Measurements from ENCODE around the gene MST1.

The MST1 gene

DNA sequence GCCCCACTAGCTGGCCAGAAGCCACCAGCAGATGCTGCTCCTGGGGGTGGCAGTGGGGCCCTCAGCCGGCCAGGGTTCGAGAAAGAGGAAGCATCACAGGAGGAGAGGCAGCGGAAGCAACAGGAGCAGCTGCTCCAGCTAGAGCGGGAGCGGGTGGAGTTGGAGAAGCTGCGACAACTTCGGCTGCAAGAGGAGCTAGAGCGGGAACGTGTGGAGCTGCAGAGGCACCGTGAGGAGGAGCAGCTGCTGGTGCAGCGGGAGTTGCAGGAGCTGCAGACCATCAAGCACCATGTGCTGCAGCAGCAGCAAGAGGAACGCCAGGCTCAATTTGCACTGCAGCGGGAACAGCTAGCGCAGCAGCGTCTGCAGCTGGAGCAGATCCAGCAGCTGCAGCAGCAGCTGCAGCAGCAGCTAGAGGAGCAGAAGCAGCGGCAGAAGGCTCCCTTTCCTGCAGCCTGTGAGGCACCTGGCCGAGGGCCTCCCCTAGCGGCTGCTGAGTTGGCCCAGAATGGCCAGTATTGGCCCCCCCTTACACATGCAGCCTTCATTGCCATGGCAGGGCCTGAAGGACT is 32.6 kb downstream of the MST1 start:
- Histone ChIP-seq H3K4me3 (ENCODE audit: low read length) (no peak overlapping the region), H3K9ac (ENCODE audit: low read length) (no peak overlapping the region), H3K27ac (ENCODE audit: low read length) (no peak overlapping the region), H3K9me3 (ENCODE audit: control insufficient read depth, low read depth, low read length) (no peaks in the 10 kb centered on the region), H3K4me1 (ENCODE audit: control insufficient read depth, low read depth, low read length) (no peaks in the 10 kb centered on the region), H3K36me3 (ENCODE audit: control insufficient read depth, low read depth, low read length) (no peaks in the 10 kb centered on the region), H3K27me3 (ENCODE audit: control insufficient read depth, insufficient read depth, low read length) (no peaks in the 10 kb centered on the region)

DNA sequence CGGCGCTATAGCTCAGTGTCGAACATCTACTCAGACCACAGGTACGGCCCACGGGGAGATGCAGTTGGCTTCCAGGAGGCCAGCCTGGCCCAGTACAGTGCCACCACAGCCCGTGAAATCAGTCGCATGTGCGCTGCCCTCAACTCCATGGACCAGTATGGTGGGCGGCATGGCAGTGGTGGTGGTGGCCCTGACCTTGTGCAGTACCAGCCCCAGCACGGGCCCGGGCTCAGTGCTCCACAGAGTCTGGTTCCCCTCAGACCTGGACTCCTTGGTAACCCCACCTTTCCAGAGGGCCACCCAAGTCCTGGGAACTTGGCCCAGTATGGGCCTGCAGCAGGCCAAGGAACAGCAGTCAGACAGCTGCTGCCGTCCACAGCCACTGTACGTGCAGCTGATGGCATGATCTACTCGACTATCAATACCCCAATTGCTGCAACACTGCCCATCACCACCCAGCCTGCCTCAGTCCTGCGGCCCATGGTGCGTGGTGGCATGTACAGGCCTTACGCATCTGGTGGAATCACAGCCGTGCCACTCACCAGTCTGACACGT is 33.5 kb downstream of the MST1 start:
- Histone ChIP-seq H3K9ac (ENCODE audit: low read length) (no peak overlapping the region), H3K4me1 (ENCODE audit: control insufficient read depth, low read depth, low read length) (no peaks in the 10 kb centered on the region), H3K9me3 (ENCODE audit: control insufficient read depth, low read depth, low read length) (no peaks in the 10 kb centered on the region), H3K4me3 (ENCODE audit: low read length) (no peak overlapping the region), H3K27ac (ENCODE audit: low read length) (no peak overlapping the region), H3K27me3 (ENCODE audit: control insufficient read depth, insufficient read depth, low read length) (no peaks in the 10 kb centered on the region), H3K36me3 (ENCODE audit: control insufficient read depth, low read depth, low read length) (no peaks in the 10 kb centered on the region)

GRCh38 chr3:49654955-49655556 is 34.2 kb downstream of the MST1 start:
- H3K36me3 ChIP-seq (ENCODE audit: control insufficient read depth, low read depth, low read length), result no peaks in the 10 kb centered on the region

DNA sequence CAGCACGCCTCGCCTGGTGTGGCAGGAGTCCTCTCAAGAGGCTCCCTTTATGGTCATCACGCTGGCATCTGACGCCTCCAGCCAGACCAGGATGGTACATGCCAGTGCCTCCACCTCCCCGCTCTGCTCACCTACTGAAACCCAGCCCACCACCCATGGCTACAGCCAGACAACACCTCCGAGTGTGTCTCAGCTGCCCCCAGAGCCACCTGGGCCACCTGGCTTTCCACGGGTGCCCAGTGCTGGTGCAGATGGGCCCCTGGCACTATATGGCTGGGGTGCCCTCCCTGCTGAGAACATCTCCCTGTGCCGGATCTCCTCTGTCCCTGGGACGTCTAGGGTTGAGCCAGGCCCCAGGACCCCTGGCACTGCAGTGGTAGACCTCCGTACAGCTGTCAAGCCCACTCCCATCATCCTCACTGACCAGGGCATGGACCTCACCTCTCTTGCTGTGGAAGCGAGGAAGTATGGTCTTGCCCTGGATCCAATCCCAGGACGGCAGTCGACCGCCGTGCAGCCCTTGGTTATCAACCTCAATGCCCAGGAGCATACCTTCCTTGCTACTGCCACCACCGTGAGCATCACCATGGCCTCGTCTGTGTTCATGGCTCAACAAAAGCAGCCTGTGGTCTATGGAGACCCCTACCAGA is 35.0 kb downstream of the MST1 start:
- H3K9ac ChIP-seq (ENCODE audit: low read length), result no peak overlapping the region
- no peaks in the 10 kb centered on the region for H3K4me1 ChIP-seq (ENCODE audit: control insufficient read depth, low read depth, low read length)
- H3K27me3 ChIP-seq (ENCODE audit: control insufficient read depth, insufficient read depth, low read length), result no peaks in the 10 kb centered on the region
- H3K36me3 ChIP-seq (ENCODE audit: control insufficient read depth, low read depth, low read length), result no peaks in the 10 kb centered on the region
- no peak overlapping the region for H3K4me3 ChIP-seq (ENCODE audit: low read length)
- no peaks in the 10 kb centered on the region for H3K9me3 ChIP-seq (ENCODE audit: control insufficient read depth, low read depth, low read length)
- no peak overlapping the region for H3K27ac ChIP-seq (ENCODE audit: low read length)

More at GRCh38 chr3:49654955-49655556, 34.2 kb downstream of the MST1 start:
- Histone ChIP-seq H3K27me3 (ENCODE audit: control insufficient read depth, insufficient read depth, low read length) (no peaks in the 10 kb centered on the region), H3K4me1 (ENCODE audit: control insufficient read depth, low read depth, low read length) (no peaks in the 10 kb centered on the region), H3K4me3 (ENCODE audit: low read length) (no peak overlapping the region), H3K9ac (ENCODE audit: low read length) (no peak overlapping the region), H3K27ac (ENCODE audit: low read length) (no peak overlapping the region), H3K9me3 (ENCODE audit: control insufficient read depth, low read depth, low read length) (no peaks in the 10 kb centered on the region)

DNA sequence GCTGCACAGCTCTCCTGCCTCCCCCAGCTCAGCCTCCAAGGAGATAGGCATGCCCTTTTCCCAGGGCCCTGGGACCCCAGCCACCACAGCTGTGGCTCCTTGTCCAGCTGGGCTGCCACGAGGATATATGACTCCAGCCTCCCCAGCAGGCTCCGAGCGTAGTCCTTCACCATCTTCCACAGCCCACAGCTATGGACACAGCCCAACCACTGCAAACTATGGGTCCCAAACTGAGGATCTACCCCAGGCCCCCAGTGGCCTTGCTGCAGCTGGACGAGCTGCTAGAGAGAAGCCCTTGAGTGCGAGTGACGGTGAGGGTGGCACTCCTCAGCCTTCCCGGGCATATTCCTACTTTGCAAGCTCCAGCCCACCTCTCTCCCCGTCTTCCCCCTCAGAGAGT is 35.7 kb downstream of the MST1 start:
- Histone ChIP-seq H3K36me3 (ENCODE audit: control insufficient read depth, low read depth, low read length) (no peaks in the 10 kb centered on the region), H3K4me3 (ENCODE audit: low read length) (no peak overlapping the region), H3K27me3 (ENCODE audit: control insufficient read depth, insufficient read depth, low read length) (no peaks in the 10 kb centered on the region), H3K9me3 (ENCODE audit: control insufficient read depth, low read depth, low read length) (no peaks in the 10 kb centered on the region), H3K9ac (ENCODE audit: low read length) (no peak overlapping the region), H3K4me1 (ENCODE audit: control insufficient read depth, low read depth, low read length) (no peaks in the 10 kb centered on the region), H3K27ac (ENCODE audit: low read length) (no peak overlapping the region)

- Histone ChIP-seq H3K4me1 (ENCODE audit: control insufficient read depth, low read depth, low read length) (no peaks in the 10 kb centered on the region), H3K27me3 (ENCODE audit: control insufficient read depth, insufficient read depth, low read length) (no peaks in the 10 kb centered on the region), H3K4me3 (ENCODE audit: low read length) (no peak overlapping the region), H3K9ac (ENCODE audit: low read length) (no peak overlapping the region), H3K36me3 (ENCODE audit: control insufficient read depth, low read depth, low read length) (no peaks in the 10 kb centered on the region), H3K9me3 (ENCODE audit: control insufficient read depth, low read depth, low read length) (no peaks in the 10 kb centered on the region), H3K27ac (ENCODE audit: low read length) (no peak overlapping the region)
Observed at GRCh38 chr3:49652903-49653415, 36.3 kb downstream of the MST1 start.

DNA sequence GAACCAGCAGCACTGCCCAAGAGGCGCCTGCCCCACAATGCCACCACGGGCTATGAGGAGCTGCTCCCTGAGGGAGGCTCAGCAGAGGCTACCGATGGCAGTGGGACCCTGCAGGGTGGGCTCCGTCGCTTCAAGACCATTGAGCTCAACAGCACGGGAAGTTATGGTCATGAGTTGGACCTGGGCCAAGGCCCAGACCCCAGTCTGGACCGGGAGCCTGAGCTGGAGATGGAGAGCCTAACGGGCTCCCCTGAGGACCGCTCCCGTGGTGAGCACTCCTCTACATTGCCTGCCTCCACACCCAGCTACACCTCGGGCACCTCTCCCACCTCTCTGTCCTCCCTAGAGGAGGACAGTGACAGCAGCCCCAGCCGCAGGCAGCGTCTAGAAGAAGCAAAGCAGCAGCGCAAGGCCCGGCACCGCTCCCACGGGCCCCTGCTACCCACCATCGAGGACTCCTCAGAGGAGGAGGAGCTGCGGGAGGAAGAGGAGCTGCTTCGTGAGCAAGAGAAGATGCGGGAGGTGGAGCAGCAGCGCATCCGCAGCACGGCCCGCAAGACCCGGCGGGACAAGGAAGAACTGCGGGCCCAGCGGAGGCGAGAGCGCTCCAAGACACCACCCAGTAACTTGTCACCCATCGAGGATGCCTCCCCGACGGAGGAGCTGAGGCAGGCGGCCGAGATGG is 36.9 kb downstream of the MST1 start:
- H3K4me1 ChIP-seq (ENCODE audit: control insufficient read depth, low read depth, low read length), result no peaks in the 10 kb centered on the region
- no peak overlapping the region for H3K27ac ChIP-seq (ENCODE audit: low read length)
- no peaks in the 10 kb centered on the region for H3K36me3 ChIP-seq (ENCODE audit: control insufficient read depth, low read depth, low read length)
- H3K9me3 ChIP-seq (ENCODE audit: control insufficient read depth, low read depth, low read length), result no peaks in the 10 kb centered on the region
- H3K9ac ChIP-seq (ENCODE audit: low read length), result no peak overlapping the region
- no peaks in the 10 kb centered on the region for H3K27me3 ChIP-seq (ENCODE audit: control insufficient read depth, insufficient read depth, low read length)
- no peak overlapping the region for H3K4me3 ChIP-seq (ENCODE audit: low read length)

GRCh38 chr3:49650637-49651036 is 38.6 kb downstream of the MST1 start:
- Histone ChIP-seq H3K9ac (ENCODE audit: low read length) (no peak overlapping the region), H3K27me3 (ENCODE audit: control insufficient read depth, insufficient read depth, low read length) (no peaks in the 10 kb centered on the region), H3K27ac (ENCODE audit: low read length) (no peak overlapping the region), H3K4me3 (ENCODE audit: low read length) (no peak overlapping the region), H3K9me3 (ENCODE audit: control insufficient read depth, low read depth, low read length) (no peaks in the 10 kb centered on the region), H3K36me3 (ENCODE audit: control insufficient read depth, low read depth, low read length) (no peaks in the 10 kb centered on the region), H3K4me1 (ENCODE audit: control insufficient read depth, low read depth, low read length) (no peaks in the 10 kb centered on the region)

DNA sequence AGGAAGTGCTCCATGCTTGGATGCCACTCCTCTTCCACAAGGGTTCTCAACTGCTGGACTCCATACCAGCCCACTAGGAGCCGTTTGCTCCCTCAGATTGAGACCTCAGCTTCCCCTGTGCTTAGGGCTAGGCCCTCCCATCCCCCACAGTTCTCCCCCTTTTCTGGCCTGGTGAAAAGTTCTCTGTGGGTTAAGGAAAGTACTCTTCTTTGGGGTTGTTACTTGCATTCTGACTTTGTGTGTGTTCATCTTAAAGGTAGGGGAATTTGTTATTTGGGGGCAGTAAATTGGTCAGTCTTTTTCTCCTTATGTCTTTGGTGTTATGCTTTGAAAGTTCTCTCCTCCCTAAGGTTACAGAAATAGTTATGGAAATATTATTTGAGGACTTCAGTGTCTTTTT is 39.1 kb downstream of the MST1 start:
- Histone ChIP-seq H3K36me3 (ENCODE audit: control insufficient read depth, low read depth, low read length) (no peaks in the 10 kb centered on the region), H3K9me3 (ENCODE audit: control insufficient read depth, low read depth, low read length) (no peaks in the 10 kb centered on the region), H3K9ac (ENCODE audit: low read length) (no peak overlapping the region), H3K27me3 (ENCODE audit: control insufficient read depth, insufficient read depth, low read length) (no peaks in the 10 kb centered on the region), H3K4me3 (ENCODE audit: low read length) (no peak overlapping the region), H3K4me1 (ENCODE audit: control insufficient read depth, low read depth, low read length) (no peaks in the 10 kb centered on the region), H3K27ac (ENCODE audit: low read length) (no peak overlapping the region)

- Histone ChIP-seq H3K9ac (ENCODE audit: low read length) (no peak overlapping the region), H3K4me1 (ENCODE audit: control insufficient read depth, low read depth, low read length) (no peaks in the 10 kb centered on the region), H3K27me3 (ENCODE audit: control insufficient read depth, insufficient read depth, low read length) (no peaks in the 10 kb centered on the region), H3K9me3 (ENCODE audit: control insufficient read depth, low read depth, low read length) (no peaks in the 10 kb centered on the region), H3K36me3 (ENCODE audit: control insufficient read depth, low read depth, low read length) (no peaks in the 10 kb centered on the region), H3K4me3 (ENCODE audit: low read length) (no peak overlapping the region), H3K27ac (ENCODE audit: low read length) (no peak overlapping the region)
Observed at GRCh38 chr3:49649576-49649975, 39.7 kb downstream of the MST1 start.

DNA sequence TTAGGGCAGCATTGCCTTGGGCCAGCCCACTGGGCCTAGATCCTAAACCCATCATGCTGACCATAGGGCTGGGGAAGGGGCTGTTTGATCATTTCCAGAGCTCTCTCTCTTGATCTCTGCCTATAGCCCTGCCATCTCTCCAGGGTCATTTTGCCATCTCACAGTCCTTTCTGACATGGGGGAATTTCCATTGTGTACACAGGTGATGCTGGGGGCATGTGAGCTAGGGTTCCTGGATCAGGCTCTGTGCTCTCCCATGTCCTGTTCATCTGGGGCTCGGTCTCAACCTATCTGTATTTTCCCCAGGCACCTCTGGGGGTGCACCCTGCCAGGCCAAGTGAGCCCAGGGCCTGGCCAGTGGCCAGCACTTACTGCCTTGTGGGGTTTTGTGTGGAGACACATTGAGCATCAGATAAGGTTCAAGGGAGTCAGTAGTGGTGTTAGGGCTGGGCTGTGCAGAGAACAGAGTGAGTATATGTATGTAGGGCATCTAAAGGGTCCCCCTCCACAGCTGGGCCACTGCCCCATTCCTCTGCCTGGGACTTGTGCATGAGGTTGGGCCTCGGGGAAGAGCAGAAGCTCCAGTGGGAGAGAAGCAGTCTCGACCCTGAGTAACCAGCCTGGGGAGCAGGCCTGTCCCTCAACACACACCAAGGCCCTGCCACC is 40.8 kb downstream of the MST1 start:
- Histone ChIP-seq H3K9ac (ENCODE audit: low read length) (no peak overlapping the region), H3K27me3 (ENCODE audit: control insufficient read depth, insufficient read depth, low read length) (no peaks in the 10 kb centered on the region), H3K4me1 (ENCODE audit: control insufficient read depth, low read depth, low read length) (no peaks in the 10 kb centered on the region), H3K27ac (ENCODE audit: low read length) (no peak overlapping the region), H3K9me3 (ENCODE audit: control insufficient read depth, low read depth, low read length) (no peaks in the 10 kb centered on the region), H3K36me3 (ENCODE audit: control insufficient read depth, low read depth, low read length) (no peaks in the 10 kb centered on the region), H3K4me3 (ENCODE audit: low read length) (no peak overlapping the region)
